GM21737 (cell line): ENCODE measurements around the gene DOK5.
"Not testable (repeated sequence)": the region's sequence is repeated elsewhere in the genome, so short reads cannot be mapped to it uniquely, and the experiment has no call there.

Experiments
- ATAC-seq: cut with Tn5 transposase; IDR thresholded peaks from one replicate; pipeline ENCODE4 v1.9.1; 2021; ENCODE audit warnings: mild to moderate bottlenecking, moderate library complexity; ENCODE audit not compliant: unreplicated experiment

Gene DOK5

GRCh38 chr20:54475334-54476168 lies at the start of gene DOK5:
DOK5 (plus strand) TSS chr20:54475593; CDS start chr20:54475947, 354 bp downstream.
- no peak for ATAC-seq

GRCh38 chr20:54429364-54429763 lies 46.0 kb upstream of the DOK5 start:
- ATAC-seq = no peak

GRCh38 chr20:54431156-54431944 lies 44.0 kb upstream of the DOK5 start:
- no peak for ATAC-seq

- no peak for ATAC-seq
Measured at GRCh38 chr20:54432966-54433365, 42.4 kb upstream of the DOK5 start.

- no peak for ATAC-seq
Measured at GRCh38 chr20:54433636-54434035, 41.8 kb upstream of the DOK5 start.

- ATAC-seq = no peak
Measured at GRCh38 chr20:54434196-54434595, 41.2 kb upstream of the DOK5 start.

- no peak for ATAC-seq
Measured at GRCh38 chr20:54435015-54435414, 40.4 kb upstream of the DOK5 start.

GRCh38 chr20:54436410-54436809 lies 39.0 kb upstream of the DOK5 start:
- not testable (repeated sequence) for ATAC-seq

GRCh38 chr20:54438166-54438565 lies 37.2 kb upstream of the DOK5 start:
- no peak for ATAC-seq

- no peak for ATAC-seq
Measured at GRCh38 chr20:54450207-54450606, 25.2 kb upstream of the DOK5 start.

- no peak for ATAC-seq
Measured at GRCh38 chr20:54451171-54451570, 24.2 kb upstream of the DOK5 start.

- no peak for ATAC-seq
Measured at GRCh38 chr20:54452277-54452676, 23.1 kb upstream of the DOK5 start.

- ATAC-seq = no peak
Measured at GRCh38 chr20:54454982-54455381, 20.4 kb upstream of the DOK5 start.

GRCh38 chr20:54456423-54456822 lies 19.0 kb upstream of the DOK5 start:
- ATAC-seq = no peak

GRCh38 chr20:54456961-54457360 lies 18.4 kb upstream of the DOK5 start:
- no peak for ATAC-seq

- ATAC-seq = no peak
Measured at GRCh38 chr20:54458219-54458618, 17.2 kb upstream of the DOK5 start.

- no peak for ATAC-seq
Measured at GRCh38 chr20:54459279-54459678, 16.1 kb upstream of the DOK5 start.

- no peak for ATAC-seq
Measured at GRCh38 chr20:54464003-54464402, 11.4 kb upstream of the DOK5 start.

GRCh38 chr20:54466127-54466526 lies 9.3 kb upstream of the DOK5 start:
- ATAC-seq = no peak

- ATAC-seq = no peak
Measured at GRCh38 chr20:54467622-54468021, 7.8 kb upstream of the DOK5 start.

- ATAC-seq = no peak
Measured at GRCh38 chr20:54468082-54468481, 7.3 kb upstream of the DOK5 start.

- no peak for ATAC-seq
Measured at GRCh38 chr20:54469293-54469692, 6.1 kb upstream of the DOK5 start.
